Activated T-cell treated with anti-CD3 and anti-CD28 coated beads, Interleukin-2, amount 50 U/mL, for 72 hours (primary cell): ENCODE data around the gene UPP2. TPM values are rescaled to one million over a fixed set of nuclear protein-coding genes. Genes with fewer than 3 reads are reported as not detected.

Source experiments
- ATAC-seq, 2 donors: fragments of 150-1000 bp; cut with Tn5 transposase; replicated peaks in 1 of 2; 2 replicates each; pipeline ENCODE4 v1.10.0; 2021; ENCODE audit warnings: moderate library complexity in 2 of 2, mild to moderate bottlenecking in 1 of 2
- DNase-seq, 2 donors: peaks; one replicate each; pipeline ENCODE4 v3.0.0; 2021 to 2022; ENCODE audit warnings: mixed read lengths in 1 of 2
- H3K27ac Mint-ChIP-seq: one replicate; pipeline ENCODE4 v1.8.0; 2022; ENCODE audit warnings: mild to moderate bottlenecking, moderate library complexity, mixed read lengths
- H3K27me3 Mint-ChIP-seq: one replicate; pipeline ENCODE4 v1.8.0; 2022; ENCODE audit warnings: low read depth, mixed read lengths
- H3K36me3 Mint-ChIP-seq, 2 donors: one replicate each; pipeline ENCODE4 v1.8.0; 2022; ENCODE audit warnings: mixed read lengths in 2 of 2, mild to moderate bottlenecking in 1 of 2; ENCODE audit not compliant: insufficient read depth in 2 of 2
- H3K4me1 Mint-ChIP-seq: one replicate; pipeline ENCODE4 v1.8.0; 2022; ENCODE audit warnings: low read depth, mixed read lengths
- H3K4me3 Mint-ChIP-seq, 2 donors: one replicate each; pipeline ENCODE4 v1.8.0; 2022; ENCODE audit warnings: mild to moderate bottlenecking in 2 of 2, mixed read lengths in 2 of 2, moderate library complexity in 2 of 2
- H3K9me3 Mint-ChIP-seq, 2 donors: one replicate each; pipeline ENCODE4 v1.8.0; 2022; ENCODE audit warnings: mixed read lengths in 2 of 2
- total RNA-seq, 2 donors: library from RNA; stranded (reverse); gene quantifications; one replicate each; pipeline ENCODE4 v1.2.3, GENCODE V29; 2022

Gene UPP2
- total RNA-seq, 2 donors from 2014 or later = not detected

- ATAC-seq (no peak), DNase-seq (no peak)
- H3K4me3 Mint-ChIP-seq = no peak overlapping the region
- H3K36me3 Mint-ChIP-seq = peaks cover 0 to under 1% of the 10 kb centered on the region in 2 donors
- H3K27ac Mint-ChIP-seq = no peak overlapping the region
- no peaks in the 10 kb centered on the region for H3K9me3 Mint-ChIP-seq
- no peaks in the 10 kb centered on the region for H3K4me1 Mint-ChIP-seq
- H3K27me3 Mint-ChIP-seq = peaks cover 6% of the 10 kb centered on the region
Measured at GRCh38 chr2:158094487-158095092, 7.1 kb upstream of the UPP2 start.

DNA sequence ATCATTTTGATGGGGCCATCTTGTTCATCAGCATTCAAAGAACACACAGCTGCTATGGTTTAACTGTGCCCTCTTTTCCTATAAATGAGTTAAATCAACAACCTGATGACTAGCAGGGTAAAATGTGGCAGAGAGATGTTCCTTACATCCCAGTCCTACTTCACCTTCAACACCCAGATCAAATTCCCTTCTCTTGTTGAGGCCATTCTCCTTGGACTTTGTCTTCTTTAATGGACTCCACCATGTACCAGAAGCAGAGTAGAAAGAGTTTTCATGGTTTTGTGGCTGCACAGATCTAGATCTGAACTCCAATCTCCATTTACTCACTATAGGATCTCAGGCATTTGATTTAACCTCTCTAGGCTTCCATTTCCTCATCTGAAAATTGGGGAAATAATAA is 6.4 kb upstream of the UPP2 start:
- Mint-ChIP-seq H3K27ac (no peak overlapping the region), H3K9me3 (no peaks in the 10 kb centered on the region), H3K36me3 (no peaks in the 10 kb centered on the region), H3K4me3 (no peak overlapping the region), H3K4me1 (no peaks in the 10 kb centered on the region), H3K27me3 (peaks cover 6% of the 10 kb centered on the region)
- ATAC-seq = no peak
- no peak for DNase-seq

DNA sequence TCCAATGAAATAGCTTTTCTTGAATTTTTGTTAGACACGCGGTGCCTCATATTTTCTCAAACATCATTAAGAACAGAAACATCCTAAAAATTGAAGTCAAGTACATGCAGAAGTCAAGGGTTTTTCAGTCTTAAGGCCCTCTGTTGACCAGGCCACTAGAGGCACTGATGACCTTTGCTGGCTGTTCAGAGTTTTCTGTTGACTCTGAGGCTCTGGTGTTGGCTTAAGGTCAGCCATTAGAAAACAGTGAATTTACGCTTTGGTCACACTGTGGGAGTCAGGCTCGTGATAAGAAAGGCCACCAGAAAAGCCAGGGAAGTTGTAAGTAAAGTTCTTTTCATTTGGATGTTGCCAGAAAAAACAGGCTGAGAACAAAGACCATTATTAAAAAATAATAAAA is 5.8 kb upstream of the UPP2 start:
- Mint-ChIP-seq H3K4me3 (no peak overlapping the region), H3K27ac (no peak overlapping the region), H3K27me3 (peaks cover 6% of the 10 kb centered on the region), H3K36me3 (no peaks in the 10 kb centered on the region), H3K9me3 (no peaks in the 10 kb centered on the region), H3K4me1 (no peaks in the 10 kb centered on the region)
- ATAC-seq = no peak
- DNase-seq = no peak

- Mint-ChIP-seq H3K9me3 (no peaks in the 10 kb centered on the region), H3K4me3 (no peak overlapping the region), H3K27me3 (no peaks in the 10 kb centered on the region), H3K27ac (no peak overlapping the region), H3K36me3 (no peaks in the 10 kb centered on the region), H3K4me1 (no peaks in the 10 kb centered on the region)
- ATAC-seq = no peak
- DNase-seq = no peak
Measured at GRCh38 chr2:158097481-158097880, 4.2 kb upstream of the UPP2 start.

DNA sequence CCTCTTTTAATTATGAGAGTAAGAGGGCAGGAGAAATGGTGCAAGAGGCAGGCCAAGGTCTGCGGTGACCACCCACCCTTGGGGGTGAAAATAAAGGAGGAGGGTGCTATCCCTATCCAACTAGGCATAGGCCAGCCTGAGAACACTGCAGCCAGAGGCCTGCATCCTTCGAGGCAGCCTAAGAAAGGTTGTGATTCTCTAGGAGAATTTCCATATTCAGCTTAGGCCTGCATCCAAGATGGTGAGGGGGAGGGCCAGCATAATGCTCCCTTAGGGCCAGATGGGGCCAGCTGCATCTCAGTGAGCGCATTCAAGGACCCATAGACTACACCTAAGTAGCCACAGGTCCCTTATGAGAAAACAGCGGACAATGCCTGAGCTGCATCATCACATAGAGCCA is 3.5 kb upstream of the UPP2 start:
- H3K27ac Mint-ChIP-seq = no peak overlapping the region
- H3K27me3 Mint-ChIP-seq = no peaks in the 10 kb centered on the region
- no peak for ATAC-seq
- no peak overlapping the region for H3K4me3 Mint-ChIP-seq
- H3K9me3 Mint-ChIP-seq = no peaks in the 10 kb centered on the region
- H3K36me3 Mint-ChIP-seq = no peaks in the 10 kb centered on the region
- no peaks in the 10 kb centered on the region for H3K4me1 Mint-ChIP-seq
- no peak for DNase-seq

DNA sequence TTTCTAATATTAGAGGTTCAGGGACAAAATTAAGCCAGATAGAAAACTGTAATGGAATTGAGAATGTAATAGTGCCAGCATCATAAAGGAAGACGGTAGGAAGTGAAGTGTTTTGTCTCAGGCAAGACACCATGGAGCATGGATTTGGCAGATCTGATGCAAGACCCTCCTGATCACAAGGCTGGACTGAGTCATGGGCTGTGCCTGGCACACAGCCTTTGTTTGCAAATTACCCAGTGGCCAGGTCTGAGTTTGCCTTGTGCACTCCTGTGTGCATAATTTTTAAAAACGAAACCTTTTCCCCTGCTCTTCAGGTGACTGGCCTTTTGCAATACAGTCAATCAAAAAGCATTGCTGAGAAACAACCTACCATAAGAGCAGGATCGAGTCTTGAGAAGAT is 2.0 kb upstream of the UPP2 start:
- H3K4me1 Mint-ChIP-seq = no peaks in the 10 kb centered on the region
- H3K36me3 Mint-ChIP-seq = no peaks in the 10 kb centered on the region
- H3K4me3 Mint-ChIP-seq = no peak overlapping the region
- no peak for DNase-seq
- H3K27ac Mint-ChIP-seq = no peak overlapping the region
- no peaks in the 10 kb centered on the region for H3K9me3 Mint-ChIP-seq
- no peak for ATAC-seq
- H3K27me3 Mint-ChIP-seq = no peaks in the 10 kb centered on the region

DNA sequence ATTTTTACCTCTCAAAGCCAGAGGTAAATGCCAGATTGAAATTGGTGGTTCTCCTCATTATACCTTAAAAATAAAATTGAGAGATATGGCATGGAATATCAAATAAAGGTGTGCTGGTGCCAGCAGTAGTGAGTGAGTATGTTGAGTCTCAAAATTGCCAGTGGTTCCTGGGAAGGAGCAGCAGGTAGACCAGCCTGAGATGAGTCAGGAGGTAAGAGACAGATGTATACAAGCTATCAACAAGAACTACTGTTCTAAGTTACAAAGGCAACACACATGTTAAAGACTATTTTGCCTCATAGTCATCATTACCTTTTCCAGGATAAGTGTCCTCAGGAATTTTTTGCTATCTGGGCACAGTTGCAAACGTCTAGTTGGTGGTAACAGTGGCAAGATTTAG is 1.3 kb upstream of the UPP2 start:
- no peak overlapping the region for H3K27ac Mint-ChIP-seq

GRCh38 chr2:158102446-158102845 is 770 bp downstream of the UPP2 start:
- Mint-ChIP-seq H3K4me1 (no peaks in the 10 kb centered on the region), H3K27me3 (no peaks in the 10 kb centered on the region), H3K9me3 (no peaks in the 10 kb centered on the region), H3K4me3 (no peak overlapping the region), H3K36me3 (no peaks in the 10 kb centered on the region), H3K27ac (no peak overlapping the region)
- no peak for DNase-seq
- ATAC-seq = no peak

More for the DNA sequence above, 1.3 kb upstream of the UPP2 start:
- DNase-seq = no peak
- Mint-ChIP-seq H3K4me1 (no peaks in the 10 kb centered on the region), H3K9me3 (no peaks in the 10 kb centered on the region), H3K36me3 (no peaks in the 10 kb centered on the region), H3K27me3 (no peaks in the 10 kb centered on the region), H3K4me3 (no peak overlapping the region)
- no peak for ATAC-seq

GRCh38 chr2:158103411-158104012 is 1.8 kb downstream of the UPP2 start:
- Mint-ChIP-seq H3K9me3 (no peaks in the 10 kb centered on the region), H3K27ac (no peak overlapping the region), H3K4me1 (no peaks in the 10 kb centered on the region), H3K36me3 (no peaks in the 10 kb centered on the region), H3K27me3 (no peaks in the 10 kb centered on the region), H3K4me3 (no peak overlapping the region)
- DNase-seq (no peak), ATAC-seq (no peak)

- DNase-seq (no peak), ATAC-seq (no peak)
- Mint-ChIP-seq H3K4me3 (no peak overlapping the region), H3K27me3 (no peaks in the 10 kb centered on the region), H3K9me3 (no peaks in the 10 kb centered on the region), H3K27ac (no peak overlapping the region), H3K4me1 (no peaks in the 10 kb centered on the region), H3K36me3 (no peaks in the 10 kb centered on the region)
Measured at GRCh38 chr2:158104903-158105302, 3.2 kb downstream of the UPP2 start.

GRCh38 chr2:158112992-158113391 is 11.3 kb downstream of the UPP2 start:
- ATAC-seq = no peak

DNA sequence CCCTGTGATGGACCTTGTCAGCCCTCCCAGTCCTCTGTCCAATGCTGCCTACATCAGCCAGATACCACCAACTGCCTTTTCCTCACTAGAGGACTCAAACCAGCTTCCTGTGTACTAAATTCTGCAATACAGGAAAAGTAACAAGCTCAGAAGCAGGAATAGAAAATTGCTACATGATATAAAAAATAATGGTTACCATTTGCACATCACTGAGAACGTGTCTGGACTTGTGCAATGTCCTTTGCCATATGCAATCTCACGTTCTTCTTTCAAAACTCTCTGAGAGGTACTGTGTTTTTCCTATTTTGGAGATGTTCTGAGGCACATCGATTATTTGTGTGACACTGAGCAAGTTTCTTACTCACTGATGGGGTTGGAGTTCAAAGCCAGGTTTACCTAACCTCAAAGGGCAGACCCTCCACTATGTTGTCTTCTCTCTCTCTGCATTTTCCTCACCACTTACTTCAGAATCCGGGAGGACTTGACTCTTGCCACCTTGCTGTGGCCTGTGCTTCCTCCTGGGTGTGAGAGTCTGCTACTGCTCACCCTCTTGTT is 12.1 kb downstream of the UPP2 start:
- no peak overlapping the region for H3K27ac Mint-ChIP-seq
- H3K4me3 Mint-ChIP-seq = no peak overlapping the region
- H3K4me1 Mint-ChIP-seq = no peaks in the 10 kb centered on the region
- no peak for ATAC-seq
- DNase-seq = no peak
- no peaks in the 10 kb centered on the region for H3K9me3 Mint-ChIP-seq
- peaks cover 6% of the 10 kb centered on the region for H3K27me3 Mint-ChIP-seq
- no peaks in the 10 kb centered on the region for H3K36me3 Mint-ChIP-seq

More at GRCh38 chr2:158112992-158113391, 11.3 kb downstream of the UPP2 start:
- Mint-ChIP-seq H3K27me3 (peaks cover 6% of the 10 kb centered on the region), H3K4me1 (no peaks in the 10 kb centered on the region), H3K36me3 (no peaks in the 10 kb centered on the region), H3K9me3 (no peaks in the 10 kb centered on the region), H3K27ac (no peak overlapping the region), H3K4me3 (no peak overlapping the region)
- DNase-seq = no peak

DNA sequence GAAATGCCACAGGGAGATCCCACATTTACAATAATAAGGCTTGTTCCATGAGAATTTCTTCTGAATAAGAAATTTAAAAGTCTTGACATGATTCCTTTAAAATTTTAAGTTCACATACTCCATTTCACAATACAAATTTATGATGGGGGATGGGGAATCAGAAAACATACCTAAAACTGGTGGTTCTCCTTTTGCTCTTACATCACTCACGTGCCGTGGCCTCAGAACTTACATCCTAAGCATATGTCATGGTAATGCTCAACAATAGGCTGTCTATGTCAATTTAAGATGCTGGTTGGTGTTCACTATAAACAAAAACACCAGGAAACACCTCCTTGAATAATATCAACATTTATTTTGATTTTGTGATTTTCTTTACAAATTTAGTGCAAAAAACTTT is 12.8 kb downstream of the UPP2 start:
- no peak for DNase-seq
- H3K4me1 Mint-ChIP-seq = no peaks in the 10 kb centered on the region
- no peak for ATAC-seq
- no peaks in the 10 kb centered on the region for H3K36me3 Mint-ChIP-seq
- no peaks in the 10 kb centered on the region for H3K9me3 Mint-ChIP-seq
- peaks cover 6% of the 10 kb centered on the region for H3K27me3 Mint-ChIP-seq
- H3K4me3 Mint-ChIP-seq = no peak overlapping the region
- peak overlapping the region; percentile 22 for H3K27ac Mint-ChIP-seq
